Prostate gland (tissue), 2 donors: ENCODE data around the gene OR4E2.

ENCODE experiments used
- CTCF ChIP-seq, 4 experiments: fragments of 200-600 bp in 2 of 4; fragments of 450-650 bp in 2 of 4; sonication (generic) in 2 of 4; IDR thresholded peaks; 1 replicate in 3 of 4; 2 replicates in 1 of 4; pipeline ENCODE4 v1.5.1; 2016 to 2019; ENCODE audit warnings: antibody characterized with exemption in 4 of 4, mild to moderate bottlenecking in 2 of 4, moderate library complexity in 2 of 4
- POLR2A ChIP-seq: fragments of 450-650 bp; IDR thresholded peaks from one replicate; pipeline ENCODE4 v1.6.1; 2016; ENCODE audit warnings: antibody characterized with exemption, mild to moderate bottlenecking

GRCh38 chr14:21711360-21711961, 57.8 kb downstream of the OR4E2 start:
- TF ChIP-seq CTCF (IDR thresholded peaks at IDR 0.05), result peak in 3 of 4 experiments; percentile 58 to 69 (median 64)
- TF ChIP-seq POLR2A, result no peak
